Loucy (cell line): ENCODE results near the gene PER2.

ENCODE experiments used
- EZH2phosphoT487 ChIP-seq: fragments of 200-600 bp; IDR thresholded peaks from 2 replicates; pipeline ENCODE4 v1.6.1; 2018; ENCODE audit warnings: antibody characterized with exemption, mild to moderate bottlenecking, moderate library complexity, borderline replicate concordance
- TF ChIP-seq, protein P1 (sequence below): fragments of 200-600 bp; sonication (generic); conservative IDR thresholded peaks from 2 replicates; pipeline ENCODE4 v1.5.1; 2014; ENCODE audit warnings: mild to moderate bottlenecking, antibody characterized with exemption, low read length

DNA sequence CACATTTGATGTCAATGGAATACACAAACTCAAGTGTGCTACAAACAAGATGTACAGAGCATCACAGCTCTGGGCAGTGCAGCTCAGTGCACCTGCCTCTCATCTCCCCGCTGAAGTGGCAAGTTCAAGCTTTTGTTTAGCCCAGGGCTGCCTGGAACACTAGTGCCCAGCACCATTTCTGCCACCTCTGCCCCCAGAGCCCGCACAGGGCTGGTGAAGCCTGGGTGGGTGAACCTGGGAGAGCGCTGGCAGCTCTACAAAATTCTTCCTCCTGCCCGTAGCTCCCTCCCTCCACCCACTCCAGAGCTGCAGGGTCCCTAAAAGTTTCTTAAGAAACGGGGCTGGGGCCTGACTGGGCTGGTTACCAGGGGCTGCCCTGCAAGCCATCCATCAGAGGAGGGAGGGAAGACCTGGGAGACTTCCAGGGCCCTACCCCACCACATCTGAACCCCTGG is 50.1 kb downstream of the PER2 start:
- TF ChIP-seq EZH2phosphoT487: no peak
- TF ChIP-seq, protein P1, sequence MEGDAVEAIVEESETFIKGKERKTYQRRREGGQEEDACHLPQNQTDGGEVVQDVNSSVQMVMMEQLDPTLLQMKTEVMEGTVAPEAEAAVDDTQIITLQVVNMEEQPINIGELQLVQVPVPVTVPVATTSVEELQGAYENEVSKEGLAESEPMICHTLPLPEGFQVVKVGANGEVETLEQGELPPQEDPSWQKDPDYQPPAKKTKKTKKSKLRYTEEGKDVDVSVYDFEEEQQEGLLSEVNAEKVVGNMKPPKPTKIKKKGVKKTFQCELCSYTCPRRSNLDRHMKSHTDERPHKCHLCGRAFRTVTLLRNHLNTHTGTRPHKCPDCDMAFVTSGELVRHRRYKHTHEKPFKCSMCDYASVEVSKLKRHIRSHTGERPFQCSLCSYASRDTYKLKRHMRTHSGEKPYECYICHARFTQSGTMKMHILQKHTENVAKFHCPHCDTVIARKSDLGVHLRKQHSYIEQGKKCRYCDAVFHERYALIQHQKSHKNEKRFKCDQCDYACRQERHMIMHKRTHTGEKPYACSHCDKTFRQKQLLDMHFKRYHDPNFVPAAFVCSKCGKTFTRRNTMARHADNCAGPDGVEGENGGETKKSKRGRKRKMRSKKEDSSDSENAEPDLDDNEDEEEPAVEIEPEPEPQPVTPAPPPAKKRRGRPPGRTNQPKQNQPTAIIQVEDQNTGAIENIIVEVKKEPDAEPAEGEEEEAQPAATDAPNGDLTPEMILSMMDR: no peak
